ENCODE data around the gene ZCCHC24. TPM values are rescaled to one million over a fixed set of nuclear protein-coding genes. Genes with fewer than 3 reads are reported as not detected.

ZCCHC24 gene
- total and polyA plus RNA-seq, 2 donors (not counting 1 experiment from before 2014, with no cell fraction given) = 33.2 to 44.4 TPM

DNA sequence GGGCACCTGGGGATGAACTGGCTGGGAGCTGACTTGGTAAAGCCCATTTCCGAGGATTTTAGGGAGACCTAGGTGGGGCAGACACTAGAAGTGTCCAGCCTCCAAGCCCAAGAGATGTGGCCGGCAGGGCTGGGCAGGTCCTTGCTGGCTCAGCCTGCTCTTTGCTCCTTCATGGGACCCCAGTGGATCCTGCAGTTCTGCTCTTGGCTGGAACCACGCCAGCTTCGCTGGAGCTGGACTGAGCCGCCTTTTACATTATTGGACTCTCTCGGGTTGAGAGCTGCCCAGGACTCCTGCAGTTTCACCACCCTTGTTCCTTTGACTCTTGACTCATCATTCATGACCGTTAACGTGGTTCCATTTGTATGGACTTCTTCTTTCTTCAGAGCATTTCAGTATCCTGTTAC, 92.4 kb downstream of the ZCCHC24 start:
- Histone ChIP-seq H3K4me1 (ENCODE audit: control insufficient read depth, extremely low read depth, insufficient read depth, low read length) (peaks cover 6% of the 10 kb centered on the region), H3K4me2 (ENCODE audit: extremely low read depth, insufficient read depth, low read length) (no peak overlapping the region), H3K36me3 (ENCODE audit: control insufficient read depth, insufficient read depth, low read length) (peaks cover 42% of the 10 kb centered on the region), H2AFZ (ENCODE audit: low read length) (no peak overlapping the region), H4K20me1 (ENCODE audit: control insufficient read depth, extremely low read depth, insufficient read depth, low read length) (no peaks in the 10 kb centered on the region), H3K9me3 (ENCODE audit: control insufficient read depth, insufficient read depth, low read depth, low read length) (no peaks in the 10 kb centered on the region), H3K9ac (ENCODE audit: insufficient read depth, low read length) (no peak overlapping the region), H3K27ac (ENCODE audit: insufficient read depth, low read length) (no peak overlapping the region), H3K27me3 (ENCODE audit: control insufficient read depth, insufficient read depth, low read length) (no peaks in the 10 kb centered on the region), H3K4me3 (replicated peaks in 1 of 4; ENCODE audit: control extremely low read depth in 1 of 4, insufficient read depth in 1 of 4, low read depth in 3 of 4, low read length in 4 of 4) (no peak overlapping the region), H3K79me2 (ENCODE audit: control insufficient read depth, insufficient read depth, low read length) (peaks cover 27% of the 10 kb centered on the region)
- no peak for DNase-seq (ENCODE audit: low read depth in 2 of 2)
- TF ChIP-seq EZH2 (IDR thresholded peaks at IDR 0.05; ENCODE audit: low read length, missing control alignments) = no peak
- TF ChIP-seq, protein P1, sequence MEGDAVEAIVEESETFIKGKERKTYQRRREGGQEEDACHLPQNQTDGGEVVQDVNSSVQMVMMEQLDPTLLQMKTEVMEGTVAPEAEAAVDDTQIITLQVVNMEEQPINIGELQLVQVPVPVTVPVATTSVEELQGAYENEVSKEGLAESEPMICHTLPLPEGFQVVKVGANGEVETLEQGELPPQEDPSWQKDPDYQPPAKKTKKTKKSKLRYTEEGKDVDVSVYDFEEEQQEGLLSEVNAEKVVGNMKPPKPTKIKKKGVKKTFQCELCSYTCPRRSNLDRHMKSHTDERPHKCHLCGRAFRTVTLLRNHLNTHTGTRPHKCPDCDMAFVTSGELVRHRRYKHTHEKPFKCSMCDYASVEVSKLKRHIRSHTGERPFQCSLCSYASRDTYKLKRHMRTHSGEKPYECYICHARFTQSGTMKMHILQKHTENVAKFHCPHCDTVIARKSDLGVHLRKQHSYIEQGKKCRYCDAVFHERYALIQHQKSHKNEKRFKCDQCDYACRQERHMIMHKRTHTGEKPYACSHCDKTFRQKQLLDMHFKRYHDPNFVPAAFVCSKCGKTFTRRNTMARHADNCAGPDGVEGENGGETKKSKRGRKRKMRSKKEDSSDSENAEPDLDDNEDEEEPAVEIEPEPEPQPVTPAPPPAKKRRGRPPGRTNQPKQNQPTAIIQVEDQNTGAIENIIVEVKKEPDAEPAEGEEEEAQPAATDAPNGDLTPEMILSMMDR (conservative IDR thresholded peaks at IDR 0.05 in 1 of 2, IDR thresholded peaks at IDR 0.05 in 1 of 2; ENCODE audit: low read depth in 1 of 2, low read length in 2 of 2) = no peak

DNA sequence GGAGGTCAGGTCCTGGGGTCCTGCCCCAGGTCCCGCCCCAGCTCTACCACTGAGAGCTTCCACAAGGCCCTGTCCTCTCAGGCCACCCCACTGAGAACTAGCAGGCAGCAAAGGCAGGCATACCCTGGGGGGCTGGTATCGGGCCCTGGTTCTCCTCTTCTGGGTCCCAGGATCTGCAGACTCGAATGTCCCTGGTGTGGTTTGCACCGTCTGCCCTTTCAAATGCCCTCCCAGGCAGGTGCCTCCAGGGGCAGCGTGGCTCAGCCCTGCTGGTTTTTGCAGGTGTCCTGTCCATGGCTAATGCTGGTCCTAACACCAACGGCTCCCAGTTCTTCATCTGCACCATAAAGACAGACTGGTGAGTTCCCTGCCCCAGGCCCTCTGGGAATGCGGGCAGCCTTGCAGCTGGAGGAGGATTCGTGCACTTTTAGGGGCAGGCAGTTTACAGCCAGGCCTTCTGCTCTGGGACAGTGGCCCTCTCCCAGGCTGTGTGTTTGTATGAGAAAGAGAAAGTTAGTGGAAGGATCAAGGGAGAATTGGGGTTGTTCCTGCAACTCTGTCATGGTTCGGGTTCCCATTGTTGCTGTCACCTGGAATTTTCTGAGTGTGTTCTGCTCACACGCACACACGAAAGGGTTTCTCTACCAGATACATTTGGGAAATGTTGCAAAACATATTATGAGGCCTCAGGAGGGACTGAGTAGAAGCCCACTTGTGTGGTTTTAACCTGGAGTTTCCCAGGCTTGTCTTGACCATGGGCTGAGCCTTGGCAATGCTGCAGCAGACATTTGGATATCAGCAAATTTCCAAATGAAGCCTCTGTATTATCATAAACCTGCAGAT, 93.2 kb downstream of the ZCCHC24 start:
- H3K27ac ChIP-seq (ENCODE audit: insufficient read depth, low read length) = no peak overlapping the region
- no peak overlapping the region for H3K4me3 ChIP-seq (replicated peaks in 1 of 4; ENCODE audit: control extremely low read depth in 1 of 4, insufficient read depth in 1 of 4, low read depth in 3 of 4, low read length in 4 of 4)
- H3K4me1 ChIP-seq (ENCODE audit: control insufficient read depth, extremely low read depth, insufficient read depth, low read length) = peaks cover 6% of the 10 kb centered on the region
- TF ChIP-seq, protein P1 (conservative IDR thresholded peaks at IDR 0.05 in 1 of 2, IDR thresholded peaks at IDR 0.05 in 1 of 2; ENCODE audit: low read depth in 1 of 2, low read length in 2 of 2) = no peak
- no peak for TF ChIP-seq EZH2 (IDR thresholded peaks at IDR 0.05; ENCODE audit: low read length, missing control alignments)
- no peak overlapping the region for H2AFZ ChIP-seq (ENCODE audit: low read length)
- H3K36me3 ChIP-seq (ENCODE audit: control insufficient read depth, insufficient read depth, low read length) = peaks cover 42% of the 10 kb centered on the region
- peaks cover 33% of the 10 kb centered on the region for H3K79me2 ChIP-seq (ENCODE audit: control insufficient read depth, insufficient read depth, low read length)
- no peaks in the 10 kb centered on the region for H4K20me1 ChIP-seq (ENCODE audit: control insufficient read depth, extremely low read depth, insufficient read depth, low read length)
- H3K27me3 ChIP-seq (ENCODE audit: control insufficient read depth, insufficient read depth, low read length) = no peaks in the 10 kb centered on the region
- no peaks in the 10 kb centered on the region for H3K9me3 ChIP-seq (ENCODE audit: control insufficient read depth, insufficient read depth, low read depth, low read length)
- DNase-seq (ENCODE audit: low read depth in 2 of 2) = no peak
- no peak overlapping the region for H3K4me2 ChIP-seq (ENCODE audit: extremely low read depth, insufficient read depth, low read length)
- no peak overlapping the region for H3K9ac ChIP-seq (ENCODE audit: insufficient read depth, low read length)

DNA sequence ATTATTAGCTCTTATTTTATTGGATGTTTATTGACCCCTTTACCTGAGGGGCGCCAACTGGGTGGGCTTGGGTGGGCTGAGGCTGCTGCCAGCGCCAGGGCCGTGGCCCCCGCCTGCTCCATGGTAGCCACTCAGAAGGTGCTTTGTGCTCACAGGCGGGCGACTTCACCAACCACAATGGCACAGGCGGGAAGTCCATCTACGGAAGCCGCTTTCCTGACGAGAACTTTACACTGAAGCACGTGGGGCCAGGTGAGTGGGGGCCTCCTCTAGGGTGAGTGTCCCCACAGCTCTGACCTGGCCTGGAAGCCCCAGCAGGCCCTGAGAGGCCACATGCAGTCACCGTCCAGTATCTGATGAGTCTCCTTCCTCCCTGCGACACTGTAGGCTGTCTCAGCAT, 94.1 kb downstream of the ZCCHC24 start:
- Histone ChIP-seq H3K4me3 (replicated peaks in 1 of 4; ENCODE audit: control extremely low read depth in 1 of 4, insufficient read depth in 1 of 4, low read depth in 3 of 4, low read length in 4 of 4) (no peak overlapping the region), H3K9ac (ENCODE audit: insufficient read depth, low read length) (no peak overlapping the region), H3K4me2 (ENCODE audit: extremely low read depth, insufficient read depth, low read length) (no peak overlapping the region), H3K27ac (ENCODE audit: insufficient read depth, low read length) (no peak overlapping the region), H3K36me3 (ENCODE audit: control insufficient read depth, insufficient read depth, low read length) (peaks cover 42% of the 10 kb centered on the region), H3K4me1 (ENCODE audit: control insufficient read depth, extremely low read depth, insufficient read depth, low read length) (peaks cover 8% of the 10 kb centered on the region), H4K20me1 (ENCODE audit: control insufficient read depth, extremely low read depth, insufficient read depth, low read length) (no peaks in the 10 kb centered on the region), H3K27me3 (ENCODE audit: control insufficient read depth, insufficient read depth, low read length) (no peaks in the 10 kb centered on the region), H3K9me3 (ENCODE audit: control insufficient read depth, insufficient read depth, low read depth, low read length) (no peaks in the 10 kb centered on the region), H2AFZ (ENCODE audit: low read length) (no peak overlapping the region), H3K79me2 (ENCODE audit: control insufficient read depth, insufficient read depth, low read length) (peaks cover 33% of the 10 kb centered on the region)
- DNase-seq (ENCODE audit: low read depth in 2 of 2) = no peak
- TF ChIP-seq, protein P1 (conservative IDR thresholded peaks at IDR 0.05 in 1 of 2, IDR thresholded peaks at IDR 0.05 in 1 of 2; ENCODE audit: low read depth in 1 of 2, low read length in 2 of 2) = no peak
- TF ChIP-seq EZH2 (IDR thresholded peaks at IDR 0.05; ENCODE audit: low read length, missing control alignments) = no peak

Measured in fibroblast of lung (primary cell).